Trophoblast cell (in vitro differentiated cells and primary cell): ENCODE data around the gene MYH14.

Experiments
- DNase-seq, 2 donors: peaks; one replicate each; pipeline ENCODE4 v3.0.0-alpha.2; 2016
- H2AFZ ChIP-seq: 2 replicates; pipeline ENCODE4 v1.6.1; 2013; ENCODE audit warnings: low read length, moderate library complexity, mild to moderate bottlenecking; ENCODE audit not compliant: insufficient read depth, poor library complexity
- H2AK5ac ChIP-seq: 2 replicates; pipeline ENCODE4 v1.6.1; 2013; ENCODE audit warnings: mild to moderate bottlenecking, low read length
- H2BK120ac ChIP-seq: 2 replicates; pipeline ENCODE4 v1.6.1; 2013; ENCODE audit warnings: low read length, mild to moderate bottlenecking, moderate library complexity; ENCODE audit not compliant: insufficient read depth, poor library complexity
- H2BK12ac ChIP-seq: 2 replicates; pipeline ENCODE4 v1.6.1; 2013; ENCODE audit warnings: mild to moderate bottlenecking, low read length, moderate library complexity
- H2BK5ac ChIP-seq: 2 replicates; pipeline ENCODE4 v1.6.1; 2013; ENCODE audit warnings: low read length, low read depth, moderate library complexity, mild to moderate bottlenecking; ENCODE audit not compliant: poor library complexity
- H3K14ac ChIP-seq: 2 replicates; pipeline ENCODE4 v1.6.1; 2013; ENCODE audit warnings: mild to moderate bottlenecking, low read length
- H3K18ac ChIP-seq: 2 replicates; pipeline ENCODE4 v1.6.1; 2013; ENCODE audit warnings: mild to moderate bottlenecking, low read length
- H3K23ac ChIP-seq: 2 replicates; pipeline ENCODE4 v1.6.1; 2013; ENCODE audit warnings: low read length
- H3K27ac ChIP-seq: 2 replicates; pipeline ENCODE4 v1.5.1; 2013; ENCODE audit warnings: low read depth, mild to moderate bottlenecking, inconsistent platforms, low read length, moderate library complexity
- H3K27me3 ChIP-seq: 2 replicates; pipeline ENCODE4 v1.6.1; 2013; ENCODE audit warnings: inconsistent platforms, mild to moderate bottlenecking, low read length, moderate library complexity; ENCODE audit not compliant: insufficient read depth
- H3K36me3 ChIP-seq, 2 experiments: 1 replicate in 1 of 2; 2 replicates in 1 of 2; pipeline ENCODE4 v1.6.1; 2013; ENCODE audit warnings: low read length in 2 of 2, mild to moderate bottlenecking in 2 of 2, moderate library complexity in 1 of 2; ENCODE audit not compliant: insufficient read depth in 2 of 2, control insufficient read depth in 1 of 2
- H3K4ac ChIP-seq: 2 replicates; pipeline ENCODE4 v1.6.1; 2013; ENCODE audit warnings: low read depth, mild to moderate bottlenecking, low read length, moderate library complexity
- H3K4me1 ChIP-seq, 2 experiments: 1 replicate in 1 of 2; 2 replicates in 1 of 2; pipeline ENCODE4 v1.6.1; 2013; ENCODE audit warnings: low read length in 2 of 2, mild to moderate bottlenecking in 2 of 2, moderate library complexity in 1 of 2; ENCODE audit not compliant: insufficient read depth in 2 of 2, control insufficient read depth in 1 of 2
- H3K4me2 ChIP-seq: 2 replicates; pipeline ENCODE4 v1.6.1; 2013; ENCODE audit warnings: inconsistent platforms, mild to moderate bottlenecking, low read length, moderate library complexity
- H3K4me3 ChIP-seq: 2 replicates; pipeline ENCODE4 v1.5.1; 2013; ENCODE audit warnings: mild to moderate bottlenecking, low read depth, low read length, inconsistent platforms
- H3K79me1 ChIP-seq: one replicate; pipeline ENCODE4 v1.6.1; 2013; ENCODE audit warnings: low read length
- H3K79me2 ChIP-seq: 2 replicates; pipeline ENCODE4 v1.6.1; 2013; ENCODE audit warnings: low read length, mild to moderate bottlenecking; ENCODE audit not compliant: control insufficient read depth, insufficient read depth, poor library complexity
- H3K9ac ChIP-seq: 2 replicates; pipeline ENCODE4 v1.6.1; 2013; ENCODE audit warnings: mild to moderate bottlenecking, low read length
- H3K9me3 ChIP-seq: 2 replicates; pipeline ENCODE4 v1.6.1; 2013; ENCODE audit warnings: low read depth, mild to moderate bottlenecking, control low read depth, inconsistent platforms, low read length; ENCODE audit not compliant: insufficient read depth
- H4K12ac ChIP-seq: 2 replicates; pipeline ENCODE4 v1.6.1; 2013; ENCODE audit warnings: low read depth, mild to moderate bottlenecking, low read length, moderate library complexity
- H4K8ac ChIP-seq: 2 replicates; pipeline ENCODE4 v1.6.1; 2013; ENCODE audit warnings: low read depth, mild to moderate bottlenecking, low read length, moderate library complexity
- H4K91ac ChIP-seq: one replicate; pipeline ENCODE4 v1.6.1; 2013; ENCODE audit warnings: low read depth, mild to moderate bottlenecking, low read length, moderate library complexity
- WGBS: extraction: QIAGEN DNeasy Blood & Tissue Kit; methylation state at CpG from one replicate; pipeline ENCODE4 v1.1.7; 2013; ENCODE audit warnings: missing lambda C conversion rate; ENCODE audit not compliant: insufficient read length, insufficient coverage; ENCODE audit errors: extremely low coverage; 5-methylcytosine and 5-hydroxymethylcytosine counted together

Gene MYH14

DNA sequence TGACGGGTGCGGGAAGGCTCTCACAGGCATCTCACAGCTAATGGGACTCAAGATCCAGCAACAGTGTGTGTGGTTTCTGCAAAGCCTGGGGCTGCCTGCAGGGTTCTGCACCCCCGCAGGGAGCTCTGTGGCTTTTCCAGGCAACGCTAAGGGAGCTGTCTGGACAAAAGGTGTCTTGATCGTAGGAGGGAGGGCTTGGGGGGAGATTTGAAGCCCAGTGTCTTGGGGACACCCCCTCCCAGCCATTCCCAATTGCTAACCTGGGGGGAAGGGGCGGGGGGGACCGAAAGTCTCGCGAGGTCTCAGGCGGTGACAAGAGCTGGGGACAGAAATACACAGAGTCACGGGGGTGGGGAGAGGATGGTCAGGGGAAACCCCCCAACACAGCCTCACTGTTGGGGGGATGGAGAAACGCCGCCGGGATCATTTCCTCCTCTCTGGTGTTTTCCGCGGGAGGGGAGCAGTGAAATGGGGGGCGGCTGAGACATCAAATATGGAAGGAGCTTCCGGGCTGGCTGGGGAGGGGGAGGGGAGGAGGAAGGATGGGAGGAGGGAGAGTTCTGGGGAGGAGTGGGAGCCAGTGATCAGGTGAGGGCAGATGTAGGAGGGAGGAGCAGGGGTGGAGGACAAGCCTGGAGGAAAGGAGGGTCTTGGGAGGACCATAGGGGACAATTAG, 112.5 kb downstream of the MYH14 start:
- Histone ChIP-seq H3K27me3 (no peaks in the 10 kb centered on the region), H3K27ac (peak overlapping the region; percentile 48), H3K4me3 (peak overlapping the region; percentile 23), H3K79me1 (peaks cover 15% of the 10 kb centered on the region), H3K79me2 (no peaks in the 10 kb centered on the region), H3K9ac (no peak overlapping the region), H2BK5ac (peak overlapping the region; percentile 16), H3K36me3 (peaks cover 22 to 31% of the 10 kb centered on the region in 2 experiments), H3K4me1 (peaks cover 12 to 28% of the 10 kb centered on the region in 2 experiments), H3K4ac (peak overlapping the region; percentile 42), H2AK5ac (no peak overlapping the region), H2AFZ (peak overlapping the region; percentile 23), H4K8ac (peak overlapping the region; percentile 50), H3K9me3 (peaks cover 2% of the 10 kb centered on the region), H4K12ac (peak overlapping the region; percentile 55), H2BK12ac (no peak overlapping the region), H2BK120ac (no peak overlapping the region), H3K4me2 (peak overlapping the region; percentile 72), H4K91ac (peak overlapping the region; percentile 52), H3K18ac (no peak overlapping the region), H3K23ac (no peak overlapping the region), H3K14ac (no peak overlapping the region)
- WGBS: no CpG with 5 or more reads among the region's 18 CpGs
- no peak for DNase-seq

DNA sequence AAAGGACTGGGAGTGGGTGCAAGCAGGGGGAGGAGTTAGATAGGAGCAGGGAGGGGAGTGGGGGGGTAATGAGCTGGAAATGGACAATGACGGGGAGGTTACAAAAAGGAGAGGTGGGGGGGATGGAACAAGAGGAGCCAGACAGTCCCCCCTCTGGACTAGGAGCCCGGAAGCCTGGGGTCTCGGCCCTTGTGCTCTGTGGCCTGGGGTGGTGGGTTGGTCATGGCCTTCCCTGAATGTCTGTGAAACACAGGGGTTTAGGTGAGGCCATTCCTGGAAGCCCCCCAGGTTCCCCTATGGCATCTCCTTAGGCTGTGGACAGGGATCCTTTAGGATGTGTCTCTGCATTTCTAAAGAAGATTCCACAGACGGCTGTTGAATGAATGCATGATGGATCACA, 113.7 kb downstream of the MYH14 start:
- no CpG with 5 or more reads among the region's 4 CpGs for WGBS
- Histone ChIP-seq H2BK120ac (no peak overlapping the region), H3K36me3 (peaks cover 28 to 38% of the 10 kb centered on the region in 2 experiments)

DNA sequence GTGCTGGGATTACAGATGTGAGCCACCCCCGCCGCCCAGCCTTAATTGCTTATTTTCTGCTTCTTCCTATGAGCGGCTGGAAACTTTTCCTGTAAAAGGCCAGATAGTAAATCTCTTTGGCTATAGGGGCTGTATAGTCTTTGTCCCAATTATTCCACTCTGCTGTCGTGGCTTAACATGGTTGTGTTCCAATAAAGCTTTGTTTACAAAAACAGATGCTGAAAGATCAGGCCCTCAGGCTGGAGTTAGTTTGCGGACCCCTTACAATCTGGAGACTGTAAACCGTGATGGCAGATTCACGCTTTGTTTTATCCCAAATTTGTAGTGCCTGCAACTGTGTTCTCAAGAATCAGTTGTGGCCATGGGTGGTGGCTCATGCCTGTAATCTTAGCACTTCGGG, 115.0 kb downstream of the MYH14 start:
- Histone ChIP-seq H3K36me3 (peaks cover 39 to 50% of the 10 kb centered on the region in 2 experiments), H3K27ac (no peak overlapping the region), H4K91ac (no peak overlapping the region), H3K4ac (no peak overlapping the region), H3K79me1 (peaks cover 8% of the 10 kb centered on the region), H2BK120ac (no peak overlapping the region), H3K27me3 (no peaks in the 10 kb centered on the region), H2BK5ac (no peak overlapping the region), H2AK5ac (no peak overlapping the region), H3K4me3 (no peak overlapping the region), H3K18ac (no peak overlapping the region), H3K4me2 (no peak overlapping the region), H3K14ac (no peak overlapping the region), H2BK12ac (no peak overlapping the region), H3K79me2 (no peaks in the 10 kb centered on the region), H4K12ac (no peak overlapping the region), H4K8ac (no peak overlapping the region), H3K4me1 (peaks cover 8 to 17% of the 10 kb centered on the region in 2 experiments), H2AFZ (no peak overlapping the region), H3K23ac (no peak overlapping the region), H3K9ac (no peak overlapping the region), H3K9me3 (peaks cover 2% of the 10 kb centered on the region)
- DNase-seq: no peak
- no CpG with 5 or more reads among the region's 8 CpGs for WGBS

More for the DNA sequence above, 113.7 kb downstream of the MYH14 start:
- H3K4me3 ChIP-seq: no peak overlapping the region
- H3K18ac ChIP-seq: no peak overlapping the region
- no peak overlapping the region for H2BK12ac ChIP-seq
- H3K23ac ChIP-seq: no peak overlapping the region
- no peak overlapping the region for H3K4ac ChIP-seq
- no peak overlapping the region for H3K14ac ChIP-seq
- no peak overlapping the region for H4K12ac ChIP-seq
- H3K9me3 ChIP-seq: peaks cover 2% of the 10 kb centered on the region
- peaks cover 12 to 28% of the 10 kb centered on the region in 2 experiments for H3K4me1 ChIP-seq
- H4K91ac ChIP-seq: no peak overlapping the region
- no peak overlapping the region for H3K27ac ChIP-seq
- H2AK5ac ChIP-seq: no peak overlapping the region
- no peak overlapping the region for H4K8ac ChIP-seq
- no peak for DNase-seq
- H3K79me2 ChIP-seq: no peaks in the 10 kb centered on the region
- no peak overlapping the region for H2BK5ac ChIP-seq
- no peak overlapping the region for H2AFZ ChIP-seq
- no peaks in the 10 kb centered on the region for H3K27me3 ChIP-seq
- H3K79me1 ChIP-seq: peaks cover 15% of the 10 kb centered on the region
- H3K9ac ChIP-seq: no peak overlapping the region
- no peak overlapping the region for H3K4me2 ChIP-seq

- no peak for DNase-seq
- H3K9me3 ChIP-seq: peaks cover 2% of the 10 kb centered on the region
Measured at GRCh38 chr19:50319156-50319555, 115.7 kb downstream of the MYH14 start.

More at GRCh38 chr19:50319156-50319555, 115.7 kb downstream of the MYH14 start:
- Histone ChIP-seq H4K8ac (no peak overlapping the region), H2AK5ac (no peak overlapping the region), H2BK5ac (no peak overlapping the region), H3K27ac (no peak overlapping the region), H4K12ac (no peak overlapping the region), H3K4ac (no peak overlapping the region), H4K91ac (no peak overlapping the region), H3K4me2 (no peak overlapping the region), H3K18ac (no peak overlapping the region), H3K79me1 (peaks cover 8% of the 10 kb centered on the region), H2BK12ac (no peak overlapping the region), H3K9ac (no peak overlapping the region), H3K23ac (no peak overlapping the region), H2AFZ (no peak overlapping the region), H3K27me3 (no peaks in the 10 kb centered on the region), H2BK120ac (no peak overlapping the region), H3K4me3 (no peak overlapping the region), H3K4me1 (peaks cover 8 to 11% of the 10 kb centered on the region in 2 experiments), H3K79me2 (no peaks in the 10 kb centered on the region), H3K14ac (no peak overlapping the region), H3K36me3 (peaks cover 44 to 56% of the 10 kb centered on the region in 2 experiments)
- WGBS: no CpG with 5 or more reads among the region's 11 CpGs
